Inferior parietal cortex (tissue), 1 donor: Measurements from ENCODE around the gene SUGCT.
"Not testable (repeated sequence)": the region's sequence is repeated elsewhere in the genome, so short reads cannot be mapped to it uniquely, and the experiment has no call there.

Source experiments
- DNase-seq: peaks from one replicate; pipeline ENCODE4 v3.0.0-alpha.2; 2016; ENCODE audit errors: extremely low spot score

The SUGCT gene

GRCh38 chr7:40263752-40264390, 129.1 kb downstream of the SUGCT start:
- DNase-seq: no peak

GRCh38 chr7:40267583-40267982, 132.8 kb downstream of the SUGCT start:
- DNase-seq: no peak

- not testable (repeated sequence) for DNase-seq
Measured at GRCh38 chr7:40268810-40269209, 134.0 kb downstream of the SUGCT start.

GRCh38 chr7:40276061-40276460, 141.3 kb downstream of the SUGCT start:
- no peak for DNase-seq

GRCh38 chr7:40279991-40280390, 145.2 kb downstream of the SUGCT start:
- DNase-seq: no peak

GRCh38 chr7:40282858-40283257, 148.1 kb downstream of the SUGCT start:
- DNase-seq: no peak

- DNase-seq: no peak
Measured at GRCh38 chr7:40283391-40283790, 148.6 kb downstream of the SUGCT start.

- no peak for DNase-seq
Measured at GRCh38 chr7:40288827-40289226, 154.0 kb downstream of the SUGCT start.

- no peak for DNase-seq
Measured at GRCh38 chr7:40297741-40298311, 163.0 kb downstream of the SUGCT start.

- DNase-seq: no peak
Measured at GRCh38 chr7:40298421-40298820, 163.6 kb downstream of the SUGCT start.

GRCh38 chr7:40299097-40299496, 164.3 kb downstream of the SUGCT start:
- DNase-seq: no peak

GRCh38 chr7:40300146-40300670, 165.4 kb downstream of the SUGCT start:
- no peak for DNase-seq

- DNase-seq: no peak
Measured at GRCh38 chr7:40301486-40302068, 166.8 kb downstream of the SUGCT start.

- no peak for DNase-seq
Measured at GRCh38 chr7:40303996-40304395, 169.2 kb downstream of the SUGCT start.

GRCh38 chr7:40305229-40305628, 170.4 kb downstream of the SUGCT start:
- no peak for DNase-seq

- no peak for DNase-seq
Measured at GRCh38 chr7:40306025-40306424, 171.2 kb downstream of the SUGCT start.

- DNase-seq: no peak
Measured at GRCh38 chr7:40306596-40306995, 171.8 kb downstream of the SUGCT start.

GRCh38 chr7:40310258-40310657, 175.5 kb downstream of the SUGCT start:
- no peak for DNase-seq

GRCh38 chr7:40311307-40311706, 176.5 kb downstream of the SUGCT start:
- no peak for DNase-seq

GRCh38 chr7:40315277-40315676, 180.5 kb downstream of the SUGCT start:
- no peak for DNase-seq

GRCh38 chr7:40316176-40316575, 181.4 kb downstream of the SUGCT start:
- no peak for DNase-seq

- DNase-seq: no peak
Measured at GRCh38 chr7:40324914-40325313, 190.1 kb downstream of the SUGCT start.

GRCh38 chr7:40327113-40327512, 192.3 kb downstream of the SUGCT start:
- DNase-seq: no peak
